Breast epithelium (tissue), 3 donors: ENCODE data around the gene DENND5B.

Source experiments
- POLR2A ChIP-seq: fragments of 450-650 bp; IDR thresholded peaks from one replicate; pipeline ENCODE4 v1.6.1; 2016; ENCODE audit warnings: antibody characterized with exemption, mild to moderate bottlenecking, moderate library complexity
- POLR2AphosphoS5 ChIP-seq, 3 donors: sonication (generic); formaldehyde crosslinking; IDR thresholded peaks; one replicate each; pipeline ENCODE4 v1.6.1; 2017; ENCODE audit warnings: antibody characterized with exemption in 3 of 3
- TF ChIP-seq, protein P1 (sequence below), 3 donors: fragments of 450-650 bp; IDR thresholded peaks; one replicate each; pipeline ENCODE4 v1.5.1; 2016 to 2017; ENCODE audit warnings: antibody characterized with exemption in 3 of 3, mild to moderate bottlenecking in 3 of 3, moderate library complexity in 3 of 3

GRCh38 chr12:31627456-31628054 is 36.6 kb upstream of the DENND5B start:
- TF ChIP-seq, protein P1, sequence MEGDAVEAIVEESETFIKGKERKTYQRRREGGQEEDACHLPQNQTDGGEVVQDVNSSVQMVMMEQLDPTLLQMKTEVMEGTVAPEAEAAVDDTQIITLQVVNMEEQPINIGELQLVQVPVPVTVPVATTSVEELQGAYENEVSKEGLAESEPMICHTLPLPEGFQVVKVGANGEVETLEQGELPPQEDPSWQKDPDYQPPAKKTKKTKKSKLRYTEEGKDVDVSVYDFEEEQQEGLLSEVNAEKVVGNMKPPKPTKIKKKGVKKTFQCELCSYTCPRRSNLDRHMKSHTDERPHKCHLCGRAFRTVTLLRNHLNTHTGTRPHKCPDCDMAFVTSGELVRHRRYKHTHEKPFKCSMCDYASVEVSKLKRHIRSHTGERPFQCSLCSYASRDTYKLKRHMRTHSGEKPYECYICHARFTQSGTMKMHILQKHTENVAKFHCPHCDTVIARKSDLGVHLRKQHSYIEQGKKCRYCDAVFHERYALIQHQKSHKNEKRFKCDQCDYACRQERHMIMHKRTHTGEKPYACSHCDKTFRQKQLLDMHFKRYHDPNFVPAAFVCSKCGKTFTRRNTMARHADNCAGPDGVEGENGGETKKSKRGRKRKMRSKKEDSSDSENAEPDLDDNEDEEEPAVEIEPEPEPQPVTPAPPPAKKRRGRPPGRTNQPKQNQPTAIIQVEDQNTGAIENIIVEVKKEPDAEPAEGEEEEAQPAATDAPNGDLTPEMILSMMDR (IDR thresholded peaks at IDR 0.05) = no peak
- TF ChIP-seq POLR2AphosphoS5 (IDR thresholded peaks at IDR 0.05) (no peak), POLR2A (no peak)
